Ishikawa (cell line): ENCODE data around the gene SLC17A9.

Experiments used
- CEBPB ChIP-seq: IDR thresholded peaks from 2 replicates; pipeline ENCODE4 v1.6.1; 2012
- CREB1 ChIP-seq: IDR thresholded peaks from 2 replicates; pipeline ENCODE4 v1.6.1; 2012; ENCODE audit warnings: low read depth
- EGR1 ChIP-seq: IDR thresholded peaks from 2 replicates; pipeline ENCODE4 v1.6.1; 2012
- EP300 ChIP-seq: IDR thresholded peaks from 2 replicates; pipeline ENCODE4 v1.6.1; 2012; ENCODE audit warnings: borderline replicate concordance
- FOXM1 ChIP-seq: IDR thresholded peaks from 2 replicates; pipeline ENCODE4 v1.6.1; 2012; ENCODE audit warnings: low read depth, borderline replicate concordance
- NFIC ChIP-seq: IDR thresholded peaks from 2 replicates; pipeline ENCODE4 v1.6.1; 2012
- RAD21 ChIP-seq: IDR thresholded peaks from 2 replicates; pipeline ENCODE4 v1.6.1; 2012; ENCODE audit warnings: low read depth
- TAF1 ChIP-seq: IDR thresholded peaks from 2 replicates; pipeline ENCODE4 v1.6.1; 2012; ENCODE audit warnings: low read depth, mild to moderate bottlenecking
- TCF12 ChIP-seq: IDR thresholded peaks from 2 replicates; pipeline ENCODE4 v1.6.1; 2012; ENCODE audit warnings: low read depth
- TEAD4 ChIP-seq: IDR thresholded peaks from 2 replicates; pipeline ENCODE4 v1.6.1; 2012
- YY1 ChIP-seq: IDR thresholded peaks from 2 replicates; pipeline ENCODE4 v1.6.1; 2012; ENCODE audit warnings: low read depth
- ZBTB7A ChIP-seq: IDR thresholded peaks from 2 replicates; pipeline ENCODE4 v1.6.1; 2012; ENCODE audit warnings: low read depth
- TF ChIP-seq, protein P1 (sequence below): IDR thresholded peaks from 2 replicates; pipeline ENCODE4 v1.6.1; 2012
- TF ChIP-seq, protein P2 (sequence below): IDR thresholded peaks from 2 replicates; pipeline ENCODE4 v1.6.1; 2012; ENCODE audit warnings: low read depth, mild to moderate bottlenecking
- TF ChIP-seq, protein P3 (sequence below): IDR thresholded peaks from 2 replicates; pipeline ENCODE4 v1.6.1; 2012

The SLC17A9 gene

DNA sequence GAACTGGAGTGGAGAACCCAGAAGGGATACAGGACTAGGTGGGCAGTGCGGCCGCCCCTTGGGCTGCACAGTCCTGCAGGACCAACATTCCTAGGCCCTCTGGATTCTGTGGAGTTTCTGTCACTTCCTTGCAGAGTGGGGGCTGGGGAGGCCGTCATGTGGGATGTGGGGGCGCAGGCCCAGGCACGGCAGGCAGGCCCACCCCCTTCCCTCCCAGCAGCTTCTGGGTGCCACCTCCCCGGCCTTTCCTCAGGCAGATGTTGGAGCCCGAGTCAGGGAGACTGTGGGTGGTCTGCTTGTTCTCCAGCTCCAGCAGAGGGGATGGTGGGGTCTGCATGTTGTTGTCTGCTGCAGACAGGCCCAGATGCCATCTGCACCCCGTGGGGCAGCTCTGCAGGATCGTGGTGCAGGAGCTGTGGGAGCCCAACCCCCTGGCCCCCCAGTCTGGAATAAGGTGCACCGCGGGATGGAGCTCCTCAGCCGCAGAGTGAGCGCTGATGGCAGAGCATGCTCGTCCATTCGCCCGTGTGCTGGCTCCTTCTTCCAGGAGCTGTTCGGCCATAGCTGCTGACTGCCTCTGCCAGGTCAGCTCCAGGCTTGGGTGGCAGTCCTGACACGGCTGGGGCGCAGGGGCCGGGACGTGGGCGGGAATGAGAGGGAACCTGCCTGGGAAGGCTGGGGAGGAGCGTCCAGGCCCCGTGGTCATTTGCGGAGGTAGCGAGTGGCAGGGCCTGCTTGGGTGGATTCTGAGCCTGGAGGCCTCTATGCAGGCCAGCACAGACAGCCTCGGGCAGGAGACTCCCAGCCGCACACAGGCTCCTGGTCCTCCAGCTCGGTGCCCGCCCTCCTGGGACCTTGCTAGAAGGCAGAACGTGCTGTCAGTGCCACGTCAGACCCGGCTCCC, 18.1 kb downstream of the SLC17A9 start:
- TF ChIP-seq, protein P1, sequence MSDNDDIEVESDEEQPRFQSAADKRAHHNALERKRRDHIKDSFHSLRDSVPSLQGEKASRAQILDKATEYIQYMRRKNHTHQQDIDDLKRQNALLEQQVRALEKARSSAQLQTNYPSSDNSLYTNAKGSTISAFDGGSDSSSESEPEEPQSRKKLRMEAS = no peak
- TF ChIP-seq TAF1 (no peak), TEAD4 (no peak), EGR1 (no peak), EP300 (no peak), FOXM1 (no peak), CEBPB (no peak), NFIC (no peak), RAD21 (no peak), YY1 (no peak), ZBTB7A (no peak), TCF12 (no peak), CREB1 (no peak)
- TF ChIP-seq, protein P2, sequence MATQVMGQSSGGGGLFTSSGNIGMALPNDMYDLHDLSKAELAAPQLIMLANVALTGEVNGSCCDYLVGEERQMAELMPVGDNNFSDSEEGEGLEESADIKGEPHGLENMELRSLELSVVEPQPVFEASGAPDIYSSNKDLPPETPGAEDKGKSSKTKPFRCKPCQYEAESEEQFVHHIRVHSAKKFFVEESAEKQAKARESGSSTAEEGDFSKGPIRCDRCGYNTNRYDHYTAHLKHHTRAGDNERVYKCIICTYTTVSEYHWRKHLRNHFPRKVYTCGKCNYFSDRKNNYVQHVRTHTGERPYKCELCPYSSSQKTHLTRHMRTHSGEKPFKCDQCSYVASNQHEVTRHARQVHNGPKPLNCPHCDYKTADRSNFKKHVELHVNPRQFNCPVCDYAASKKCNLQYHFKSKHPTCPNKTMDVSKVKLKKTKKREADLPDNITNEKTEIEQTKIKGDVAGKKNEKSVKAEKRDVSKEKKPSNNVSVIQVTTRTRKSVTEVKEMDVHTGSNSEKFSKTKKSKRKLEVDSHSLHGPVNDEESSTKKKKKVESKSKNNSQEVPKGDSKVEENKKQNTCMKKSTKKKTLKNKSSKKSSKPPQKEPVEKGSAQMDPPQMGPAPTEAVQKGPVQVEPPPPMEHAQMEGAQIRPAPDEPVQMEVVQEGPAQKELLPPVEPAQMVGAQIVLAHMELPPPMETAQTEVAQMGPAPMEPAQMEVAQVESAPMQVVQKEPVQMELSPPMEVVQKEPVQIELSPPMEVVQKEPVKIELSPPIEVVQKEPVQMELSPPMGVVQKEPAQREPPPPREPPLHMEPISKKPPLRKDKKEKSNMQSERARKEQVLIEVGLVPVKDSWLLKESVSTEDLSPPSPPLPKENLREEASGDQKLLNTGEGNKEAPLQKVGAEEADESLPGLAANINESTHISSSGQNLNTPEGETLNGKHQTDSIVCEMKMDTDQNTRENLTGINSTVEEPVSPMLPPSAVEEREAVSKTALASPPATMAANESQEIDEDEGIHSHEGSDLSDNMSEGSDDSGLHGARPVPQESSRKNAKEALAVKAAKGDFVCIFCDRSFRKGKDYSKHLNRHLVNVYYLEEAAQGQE = no peak
- TF ChIP-seq, protein P3, sequence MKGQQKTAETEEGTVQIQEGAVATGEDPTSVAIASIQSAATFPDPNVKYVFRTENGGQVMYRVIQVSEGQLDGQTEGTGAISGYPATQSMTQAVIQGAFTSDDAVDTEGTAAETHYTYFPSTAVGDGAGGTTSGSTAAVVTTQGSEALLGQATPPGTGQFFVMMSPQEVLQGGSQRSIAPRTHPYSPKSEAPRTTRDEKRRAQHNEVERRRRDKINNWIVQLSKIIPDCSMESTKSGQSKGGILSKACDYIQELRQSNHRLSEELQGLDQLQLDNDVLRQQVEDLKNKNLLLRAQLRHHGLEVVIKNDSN = no peak

DNA sequence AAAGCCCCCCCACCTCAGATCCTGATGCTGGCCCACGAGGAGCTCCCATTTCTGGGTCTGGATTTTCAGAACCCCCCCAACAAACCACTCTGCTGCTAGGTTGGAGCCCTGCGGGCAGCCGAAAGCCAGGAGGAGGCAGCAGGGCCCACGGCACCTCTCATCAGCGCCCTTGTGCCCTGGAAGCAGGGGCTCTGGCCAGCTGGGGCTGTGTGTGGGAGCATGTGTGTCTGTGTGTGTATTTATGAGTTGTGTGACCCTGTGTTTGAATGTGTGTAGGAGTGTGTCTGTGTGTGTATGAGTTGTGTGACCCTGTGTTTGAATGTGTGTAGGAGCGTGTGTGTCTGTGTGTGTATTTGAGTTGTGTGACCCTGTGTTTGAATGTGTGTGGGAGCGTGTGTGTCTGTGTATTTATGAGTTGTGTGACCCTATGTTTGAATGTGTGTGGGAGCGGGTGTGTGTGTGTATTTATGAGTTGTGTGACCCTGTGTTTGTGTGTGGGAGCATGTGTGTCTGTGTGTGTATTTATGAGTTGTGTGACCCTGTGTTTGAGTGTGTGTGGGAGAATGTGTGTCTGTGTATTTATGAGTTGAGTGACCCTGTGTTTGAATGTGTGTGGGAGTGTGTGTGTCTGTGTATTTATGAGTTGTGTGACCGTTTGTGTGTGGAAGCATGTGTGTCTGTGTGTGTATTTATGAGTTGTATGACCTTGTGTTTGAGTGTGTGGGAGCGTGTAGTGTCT, 18.9 kb downstream of the SLC17A9 start:
- TF ChIP-seq EP300 (no peak), TEAD4 (no peak), EGR1 (no peak), TAF1 (no peak), RAD21 (no peak), TCF12 (no peak), NFIC (no peak), CEBPB (no peak), YY1 (no peak), ZBTB7A (no peak), CREB1 (no peak), FOXM1 (no peak)
- TF ChIP-seq, protein P1 = no peak
- TF ChIP-seq, protein P3 = no peak
- TF ChIP-seq, protein P2 = no peak

DNA sequence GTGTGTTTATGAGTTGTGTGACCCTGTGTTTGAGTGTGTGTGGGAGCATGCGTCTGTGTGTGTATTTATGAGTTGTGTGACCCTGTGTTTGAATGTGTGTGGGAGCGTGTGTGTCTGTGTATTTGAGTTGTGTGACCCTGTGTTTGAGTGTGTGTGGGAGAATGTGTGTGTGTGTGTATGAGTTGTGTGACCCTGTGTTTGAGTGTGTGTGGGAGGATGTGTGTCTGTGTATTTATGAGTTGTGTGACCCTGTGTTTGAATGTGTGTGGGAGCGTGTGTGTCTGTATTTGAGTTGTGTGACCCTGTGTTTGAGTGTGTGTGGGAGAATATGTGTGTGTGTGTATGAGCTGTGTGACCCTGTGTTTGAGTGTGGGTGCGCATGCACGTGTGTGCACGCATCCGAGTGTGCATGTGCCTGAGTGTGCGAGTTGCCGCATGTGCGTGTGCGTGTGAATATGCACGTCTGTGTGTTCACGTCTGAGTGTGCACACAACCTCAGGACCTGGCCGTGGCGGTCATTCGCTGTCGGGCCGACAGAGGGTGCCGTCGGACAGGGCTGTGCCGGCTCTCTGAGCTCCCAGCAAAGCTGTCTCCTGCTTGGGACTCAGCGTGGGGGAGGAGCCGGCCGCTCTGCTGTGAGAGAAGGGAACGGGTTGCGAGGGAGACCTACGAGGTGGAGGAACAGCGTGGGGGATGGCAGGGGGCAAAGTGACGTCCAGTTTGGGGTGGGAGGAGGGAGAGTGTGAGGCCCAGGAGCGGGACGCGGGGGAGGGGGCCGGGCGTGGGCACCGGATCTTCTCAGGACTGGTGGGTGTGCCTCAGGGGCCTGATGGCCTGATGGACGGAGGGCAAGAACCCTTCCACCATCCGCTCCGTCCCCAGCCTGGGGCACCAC, 19.7 kb downstream of the SLC17A9 start:
- TF ChIP-seq TEAD4 = no peak
- TF ChIP-seq RAD21 = peak; percentile 97

DNA sequence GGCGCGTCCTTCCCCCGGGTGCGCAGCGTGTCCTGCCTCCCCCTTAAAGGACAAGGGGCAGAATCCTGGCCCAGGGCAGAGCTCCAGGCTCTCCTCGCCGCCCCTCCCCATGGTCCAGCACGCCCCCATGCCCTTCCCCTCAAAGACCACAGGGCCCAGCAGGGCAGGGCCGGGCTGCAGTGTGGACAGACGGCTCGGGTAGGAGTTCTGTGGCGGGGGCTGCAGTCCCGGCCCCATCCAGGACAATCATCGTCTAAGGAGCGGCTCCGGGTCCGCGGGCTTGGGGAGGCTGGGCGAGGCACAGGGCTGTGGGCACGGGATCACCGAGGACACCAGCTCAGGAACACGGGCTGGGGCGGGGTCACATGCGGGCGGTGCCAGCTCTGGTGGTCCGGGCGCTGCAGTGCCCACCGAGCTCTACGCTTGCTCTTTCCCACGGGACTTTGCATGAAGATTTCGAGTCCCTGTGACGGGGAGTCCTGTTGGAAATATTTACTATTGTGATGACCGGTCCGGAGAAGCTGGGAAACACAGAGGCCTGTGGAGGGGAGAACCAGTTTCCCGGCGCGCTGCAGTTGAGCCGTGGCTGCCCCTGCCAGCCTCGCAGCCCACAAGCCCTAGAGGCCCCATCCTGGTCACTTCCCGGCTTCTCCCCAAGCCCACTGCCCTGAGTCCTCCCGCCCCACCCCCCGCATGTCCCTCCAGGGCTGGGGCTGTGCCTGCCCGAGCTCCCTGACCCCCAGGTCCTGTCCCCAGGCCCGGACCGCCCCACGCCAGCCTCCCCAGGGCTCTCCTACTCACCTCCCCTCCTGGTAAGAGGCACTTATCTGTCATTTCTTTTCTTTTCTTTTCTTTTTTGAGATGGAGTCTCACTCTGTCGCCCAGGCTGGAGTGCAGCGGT, 20.6 kb downstream of the SLC17A9 start:
- TF ChIP-seq TEAD4 = no peak
- TF ChIP-seq, protein P3 = no peak
- TF ChIP-seq TAF1 = no peak
- TF ChIP-seq RAD21 = no peak
- TF ChIP-seq CREB1 = no peak
- no peak for TF ChIP-seq CEBPB
- TF ChIP-seq ZBTB7A = no peak
- TF ChIP-seq, protein P1 = no peak
- TF ChIP-seq YY1 = no peak
- TF ChIP-seq, protein P2 = no peak
- no peak for TF ChIP-seq TCF12
- TF ChIP-seq FOXM1 = no peak
- no peak for TF ChIP-seq EGR1
- no peak for TF ChIP-seq NFIC
- TF ChIP-seq EP300 = no peak
